Left lung (tissue), 10 donors: Measurements from ENCODE around the gene CDKN1C. TPM values are rescaled to one million over a fixed set of nuclear protein-coding genes. Genes with fewer than 3 reads are reported as not detected.
A peak's percentile ranks its signal among the peaks of the same experiment; 100 is the strongest.

Experiments used
- ATAC-seq: fragments of 200-7000 bp; cut with Tn5 transposase; one replicate; pipeline ENCODE4 v1.9.1; 2020; ENCODE audit warnings: moderate library complexity
- DNase-seq, 4 donors: peaks; one replicate each; pipeline ENCODE4 v3.0.0-alpha.2; 2013 to 2020
- H3K27ac ChIP-seq, 2 donors: fragments of 200-600 bp; sonication (generic) in 1 of 2; one replicate each; pipeline versions ENCODE4 v1.5.0 to v1.8.0; 2020 to 2021
- H3K27me3 ChIP-seq, 2 donors: fragments of 200-600 bp; sonication (generic) in 1 of 2; one replicate each; pipeline versions ENCODE4 v1.5.0 to v1.8.0; 2020 to 2021
- H3K36me3 ChIP-seq, 2 donors: fragments of 200-600 bp; sonication (generic) in 1 of 2; one replicate each; pipeline versions ENCODE4 v1.5.0 to v1.8.0; 2020 to 2021
- H3K4me1 ChIP-seq, 2 donors: fragments of 200-600 bp; one replicate each; pipeline ENCODE4 v1.8.0; 2021
- H3K4me3 ChIP-seq, 2 donors: fragments of 200-600 bp; sonication (generic) in 1 of 2; one replicate each; pipeline versions ENCODE4 v1.5.0 to v1.8.0; 2020 to 2021; ENCODE audit warnings: mild to moderate bottlenecking in 1 of 2
- H3K9me3 ChIP-seq, 2 donors: fragments of 200-600 bp; sonication (generic) in 1 of 2; one replicate each; pipeline versions ENCODE4 v1.5.0 to v1.8.0; 2020 to 2021
- intact Hi-C, 2 donors: fragments of 100-400 bp; cut with DNase I; formaldehyde crosslinking; loops; one replicate each; pipeline versions ENCODE4 v1.11.2 to v1.14.2; 2022
- polyA plus RNA-seq, 6 donors: library from polyadenylated mRNA; unstranded; fragments of 120-200 nt; gene quantifications; one replicate each; pipeline ENCODE4 v1.2.1, GENCODE V29; 2013; ENCODE audit not compliant: insufficient read length in 6 of 6
- total RNA-seq, 2 donors: library from RNA; stranded (reverse); fragmentation: NEBNext Ultra II Directional; extraction: Animal tissue kit (Norgen Biotek cat#: 25700); gene quantifications; one replicate each; pipeline ENCODE4 v1.2.1, GENCODE V29; 2021
- TF ChIP-seq, protein P1 (sequence below), 2 donors: fragments of 200-600 bp; sonication (generic) in 1 of 2; IDR thresholded peaks; one replicate each; pipeline versions ENCODE4 v1.5.0 to v1.8.0; 2021; ENCODE audit warnings: antibody characterized with exemption in 2 of 2
- donor health status: DM: no; HTN: yes; CAD: no.
- donor health status: DM: no; HTN: no; CAD: no.

The CDKN1C gene
- total and polyA plus RNA-seq, 8 donors: 18.0 to 90.1 (median 67.6) TPM

DNA sequence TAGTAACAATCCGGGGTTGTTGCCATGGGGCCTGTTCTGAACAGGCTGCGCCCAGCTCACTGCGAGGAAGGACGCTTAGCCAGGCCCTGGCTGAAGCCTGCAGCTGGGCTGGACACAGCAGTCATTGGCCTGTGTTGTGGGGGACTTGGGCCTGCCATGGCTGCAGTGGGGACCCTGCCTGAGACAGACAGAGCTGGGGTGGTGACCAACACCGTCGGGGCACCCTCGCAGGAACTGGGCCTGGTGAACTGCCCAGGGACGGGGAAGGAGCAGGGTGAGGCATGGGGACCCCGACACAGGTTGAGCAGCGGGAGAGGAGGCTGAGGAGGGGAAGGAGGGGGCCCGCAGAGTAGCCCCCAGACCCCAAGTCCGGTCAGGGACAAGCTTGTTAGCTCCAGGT lies 34.8 kb upstream of the CDKN1C start:
- H3K36me3 ChIP-seq: no peaks in the 10 kb centered on the region
- TF ChIP-seq, protein P1, sequence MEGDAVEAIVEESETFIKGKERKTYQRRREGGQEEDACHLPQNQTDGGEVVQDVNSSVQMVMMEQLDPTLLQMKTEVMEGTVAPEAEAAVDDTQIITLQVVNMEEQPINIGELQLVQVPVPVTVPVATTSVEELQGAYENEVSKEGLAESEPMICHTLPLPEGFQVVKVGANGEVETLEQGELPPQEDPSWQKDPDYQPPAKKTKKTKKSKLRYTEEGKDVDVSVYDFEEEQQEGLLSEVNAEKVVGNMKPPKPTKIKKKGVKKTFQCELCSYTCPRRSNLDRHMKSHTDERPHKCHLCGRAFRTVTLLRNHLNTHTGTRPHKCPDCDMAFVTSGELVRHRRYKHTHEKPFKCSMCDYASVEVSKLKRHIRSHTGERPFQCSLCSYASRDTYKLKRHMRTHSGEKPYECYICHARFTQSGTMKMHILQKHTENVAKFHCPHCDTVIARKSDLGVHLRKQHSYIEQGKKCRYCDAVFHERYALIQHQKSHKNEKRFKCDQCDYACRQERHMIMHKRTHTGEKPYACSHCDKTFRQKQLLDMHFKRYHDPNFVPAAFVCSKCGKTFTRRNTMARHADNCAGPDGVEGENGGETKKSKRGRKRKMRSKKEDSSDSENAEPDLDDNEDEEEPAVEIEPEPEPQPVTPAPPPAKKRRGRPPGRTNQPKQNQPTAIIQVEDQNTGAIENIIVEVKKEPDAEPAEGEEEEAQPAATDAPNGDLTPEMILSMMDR (IDR thresholded peaks at IDR 0.05): no peak
- no peak overlapping the region for H3K4me3 ChIP-seq
- no peak for ATAC-seq
- H3K27me3 ChIP-seq: no peaks in the 10 kb centered on the region
- H3K27ac ChIP-seq: no peak overlapping the region
- DNase-seq: no peak
- no peaks in the 10 kb centered on the region for H3K4me1 ChIP-seq
- H3K9me3 ChIP-seq: no peaks in the 10 kb centered on the region
- intact Hi-C loops: no loop called here

DNA sequence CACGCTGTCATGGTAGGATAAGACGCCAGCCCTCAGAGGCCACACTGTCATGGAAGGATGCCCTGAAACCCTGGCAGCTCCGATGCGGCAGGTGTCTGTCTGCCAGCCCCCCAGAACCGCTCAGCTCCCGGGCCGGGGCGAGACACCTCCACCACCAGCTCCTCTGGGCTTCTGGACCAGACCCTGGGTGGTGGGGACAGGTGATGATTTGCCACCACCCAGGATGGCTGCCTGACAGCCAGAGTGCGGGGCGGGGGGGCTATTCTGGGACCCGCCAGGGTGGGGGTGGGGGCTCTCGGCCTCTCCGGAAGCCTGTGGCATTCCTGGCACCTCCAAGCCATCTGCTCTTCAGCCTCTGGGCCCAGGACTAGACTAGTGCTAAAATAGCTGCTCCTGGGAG lies 34.3 kb upstream of the CDKN1C start:
- TF ChIP-seq, protein P1 (IDR thresholded peaks at IDR 0.05): no peak
- Histone ChIP-seq H3K27ac (no peak overlapping the region), H3K9me3 (no peaks in the 10 kb centered on the region), H3K36me3 (no peaks in the 10 kb centered on the region), H3K27me3 (no peaks in the 10 kb centered on the region), H3K4me1 (no peaks in the 10 kb centered on the region), H3K4me3 (no peak overlapping the region)
- ATAC-seq (no peak), DNase-seq (no peak)
- intact Hi-C loops: no loop called here

DNA sequence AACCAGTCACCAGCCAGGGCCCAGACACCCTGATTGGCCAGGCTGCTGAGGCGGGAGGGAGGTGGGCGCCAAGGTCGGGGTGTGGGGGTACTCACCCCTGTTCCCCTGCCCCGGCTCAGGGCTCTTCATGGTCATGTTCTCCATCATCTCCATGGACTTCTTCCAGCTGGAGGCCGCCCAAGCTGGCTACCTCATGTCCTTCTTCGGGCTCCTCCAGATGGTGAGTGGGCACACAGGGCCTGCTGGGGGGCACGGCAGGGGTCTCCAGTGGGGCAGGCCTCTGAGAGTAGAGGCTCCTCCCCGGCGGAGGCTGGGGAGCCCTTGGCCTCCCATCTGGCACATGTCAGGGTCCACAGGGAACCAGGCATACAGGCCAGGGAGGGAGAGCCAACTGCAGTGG lies 33.6 kb upstream of the CDKN1C start:
- TF ChIP-seq, protein P1 (IDR thresholded peaks at IDR 0.05): no peak
- no peaks in the 10 kb centered on the region for H3K36me3 ChIP-seq
- intact Hi-C loops: no loop called here
- no peak for ATAC-seq
- H3K4me3 ChIP-seq: no peak overlapping the region
- peak in 1 of 4 donors; percentile 60 for DNase-seq
- H3K27me3 ChIP-seq: no peaks in the 10 kb centered on the region
- no peak overlapping the region for H3K27ac ChIP-seq
- peaks cover 0 to 3% of the 10 kb centered on the region in 2 donors for H3K4me1 ChIP-seq
- H3K9me3 ChIP-seq: no peaks in the 10 kb centered on the region

DNA sequence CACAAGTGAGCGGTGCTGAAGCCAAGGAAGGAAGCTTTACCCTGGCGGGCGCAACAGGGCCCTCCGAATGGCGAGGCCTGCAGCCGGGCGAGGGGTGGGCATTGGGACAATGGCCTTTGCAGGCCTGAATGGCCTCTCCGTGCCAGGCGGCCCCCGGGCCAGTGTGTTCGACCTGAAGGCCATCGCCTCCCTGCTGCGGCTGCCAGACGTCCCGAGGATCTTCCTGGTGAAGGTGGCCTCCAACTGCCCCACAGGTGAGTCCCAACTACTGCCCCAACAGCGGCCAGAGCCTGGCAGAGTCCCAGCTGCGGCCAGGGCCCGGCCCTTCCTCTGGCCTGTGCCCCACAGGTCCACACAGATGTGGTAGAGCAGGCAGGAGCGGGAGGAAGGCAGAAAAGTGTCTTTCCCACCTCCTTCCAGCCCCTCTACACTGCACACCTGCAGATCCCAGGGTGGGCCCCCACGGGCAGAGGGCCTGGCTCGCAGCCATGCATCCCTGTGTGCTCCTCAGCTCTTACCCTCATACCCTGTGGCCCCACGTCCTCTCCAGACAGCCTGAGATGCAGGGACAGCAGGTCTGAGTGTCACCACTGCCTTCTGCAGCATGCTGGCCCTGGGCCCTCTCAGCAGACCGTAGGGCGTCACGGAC lies 32.4 kb upstream of the CDKN1C start:
- Histone ChIP-seq H3K4me3 (no peak overlapping the region), H3K4me1 (peaks cover 0 to 8% of the 10 kb centered on the region in 2 donors), H3K27me3 (no peaks in the 10 kb centered on the region), H3K27ac (no peak overlapping the region), H3K9me3 (no peaks in the 10 kb centered on the region), H3K36me3 (no peaks in the 10 kb centered on the region)
- DNase-seq (peak in 1 of 4 donors; percentile 49), ATAC-seq (no peak)
- TF ChIP-seq, protein P1 (IDR thresholded peaks at IDR 0.05): no peak
- intact Hi-C loops: no loop called here

DNA sequence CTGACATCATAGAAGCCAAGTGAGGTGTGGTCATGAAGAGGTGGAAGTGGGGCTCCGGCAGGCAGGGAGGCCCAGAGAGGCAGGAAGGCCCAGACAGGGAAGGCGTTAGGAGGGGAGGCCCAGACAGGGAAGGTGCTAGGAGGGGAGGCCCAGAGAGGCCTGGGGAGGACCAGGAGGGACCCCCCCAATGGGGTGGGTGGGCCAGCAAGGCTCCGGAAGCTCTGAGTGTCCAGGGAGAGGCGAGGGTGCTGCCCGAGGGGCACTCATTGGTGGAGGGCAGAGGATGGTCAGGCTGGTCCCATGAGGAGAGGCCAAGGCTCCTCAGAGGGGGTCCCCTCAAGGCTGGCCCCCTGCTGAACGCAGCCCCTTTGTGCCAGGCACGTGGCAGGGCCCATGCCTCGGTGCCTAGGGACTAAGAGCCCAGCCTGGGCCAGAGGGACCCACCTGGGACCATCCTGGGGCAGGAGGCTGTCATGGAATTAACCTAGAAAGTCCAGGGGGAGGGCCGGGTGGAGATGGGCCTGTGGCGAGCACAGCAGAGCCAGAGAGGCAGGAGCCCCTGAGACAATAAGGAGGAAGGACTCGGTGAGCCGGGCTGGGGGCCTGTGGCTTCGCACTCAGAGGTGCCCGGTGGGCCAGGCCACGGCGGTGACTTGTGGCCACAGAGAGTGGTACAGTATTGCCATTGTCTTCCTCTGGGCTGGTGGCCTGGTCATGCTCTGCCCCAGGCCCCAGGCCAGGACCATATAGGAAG lies 31.5 kb upstream of the CDKN1C start:
- no peaks in the 10 kb centered on the region for H3K27me3 ChIP-seq
- no peak for ATAC-seq
- DNase-seq: peak in 1 of 4 donors; percentile 76
- H3K9me3 ChIP-seq: no peaks in the 10 kb centered on the region
- no peak overlapping the region for H3K27ac ChIP-seq
- H3K4me1 ChIP-seq: peaks cover 8 to 11% of the 10 kb centered on the region in 2 donors
- intact Hi-C loops: no loop called here
- H3K36me3 ChIP-seq: no peaks in the 10 kb centered on the region
- no peak overlapping the region for H3K4me3 ChIP-seq
- TF ChIP-seq, protein P1 (IDR thresholded peaks at IDR 0.05): no peak
